ENCODE data around the gene ITPK1.
"Not testable (repeated sequence)": the region's sequence is repeated elsewhere in the genome, so short reads cannot be mapped to it uniquely, and the experiment has no call there.

DNA sequence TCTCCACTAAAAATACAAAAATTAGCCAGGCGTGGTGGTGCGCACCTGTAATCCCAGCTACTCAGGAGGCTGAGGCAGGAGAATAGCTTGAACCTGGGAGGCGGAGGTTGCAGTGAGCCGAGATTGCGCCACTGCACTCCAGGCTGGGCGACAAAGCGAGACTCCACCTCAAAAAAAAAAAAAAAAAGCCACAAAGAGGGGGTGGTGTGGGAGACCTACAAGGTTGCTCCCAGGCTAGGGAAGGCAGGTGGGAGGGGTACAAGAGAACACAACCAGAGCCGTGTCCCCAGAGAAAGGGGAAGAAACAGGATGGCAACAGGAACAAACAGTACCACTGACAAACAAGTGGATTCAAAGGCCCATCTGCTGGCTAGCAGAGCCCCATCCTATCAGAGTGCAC lies 4.2 kb downstream of the ITPK1 start:
- TF ChIP-seq, protein P1, sequence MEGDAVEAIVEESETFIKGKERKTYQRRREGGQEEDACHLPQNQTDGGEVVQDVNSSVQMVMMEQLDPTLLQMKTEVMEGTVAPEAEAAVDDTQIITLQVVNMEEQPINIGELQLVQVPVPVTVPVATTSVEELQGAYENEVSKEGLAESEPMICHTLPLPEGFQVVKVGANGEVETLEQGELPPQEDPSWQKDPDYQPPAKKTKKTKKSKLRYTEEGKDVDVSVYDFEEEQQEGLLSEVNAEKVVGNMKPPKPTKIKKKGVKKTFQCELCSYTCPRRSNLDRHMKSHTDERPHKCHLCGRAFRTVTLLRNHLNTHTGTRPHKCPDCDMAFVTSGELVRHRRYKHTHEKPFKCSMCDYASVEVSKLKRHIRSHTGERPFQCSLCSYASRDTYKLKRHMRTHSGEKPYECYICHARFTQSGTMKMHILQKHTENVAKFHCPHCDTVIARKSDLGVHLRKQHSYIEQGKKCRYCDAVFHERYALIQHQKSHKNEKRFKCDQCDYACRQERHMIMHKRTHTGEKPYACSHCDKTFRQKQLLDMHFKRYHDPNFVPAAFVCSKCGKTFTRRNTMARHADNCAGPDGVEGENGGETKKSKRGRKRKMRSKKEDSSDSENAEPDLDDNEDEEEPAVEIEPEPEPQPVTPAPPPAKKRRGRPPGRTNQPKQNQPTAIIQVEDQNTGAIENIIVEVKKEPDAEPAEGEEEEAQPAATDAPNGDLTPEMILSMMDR (conservative IDR thresholded peaks at IDR 0.05) = not testable (repeated sequence)
- TF ChIP-seq ZFX (IDR thresholded peaks at IDR 0.05) = not testable (repeated sequence)
